Measurements from ENCODE around the gene SYNDIG1.

The SYNDIG1 gene

GRCh38 chr20:24452016-24452415 lies 17.4 kb upstream of the SYNDIG1 start:
- in situ Hi-C loops (cut with HindIII; ENCODE audit: low sequenced_read_pairs), result no loop called here
- no peak for TF ChIP-seq CTCF (IDR thresholded peaks at IDR 0.05; ENCODE audit: low read depth, low read length, missing control alignments)
- no peak for DNase-seq (ENCODE audit: low read depth)
- no peak overlapping the region for H3K4me3 ChIP-seq (ENCODE audit: low read depth, low read length)

- TF ChIP-seq CTCF (IDR thresholded peaks at IDR 0.05; ENCODE audit: low read depth, low read length, missing control alignments), result no peak
- in situ Hi-C loops (cut with HindIII; ENCODE audit: low sequenced_read_pairs), result no loop called here
- no peak for DNase-seq (ENCODE audit: low read depth)
- no peak overlapping the region for H3K4me3 ChIP-seq (ENCODE audit: low read depth, low read length)
Observed at GRCh38 chr20:24452498-24453127, 16.8 kb upstream of the SYNDIG1 start.

- in situ Hi-C loops (cut with HindIII; ENCODE audit: low sequenced_read_pairs), result no loop called here
- no peak overlapping the region for H3K4me3 ChIP-seq (ENCODE audit: low read depth, low read length)
- TF ChIP-seq CTCF (IDR thresholded peaks at IDR 0.05; ENCODE audit: low read depth, low read length, missing control alignments), result no peak
Observed at GRCh38 chr20:24453869-24454268, 15.6 kb upstream of the SYNDIG1 start.

GRCh38 chr20:24455081-24455480 lies 14.3 kb upstream of the SYNDIG1 start:
- in situ Hi-C loops (cut with HindIII; ENCODE audit: low sequenced_read_pairs), result no loop called here
- no peak for DNase-seq (ENCODE audit: low read depth)
- no peak for TF ChIP-seq CTCF (IDR thresholded peaks at IDR 0.05; ENCODE audit: low read depth, low read length, missing control alignments)
- no peak overlapping the region for H3K4me3 ChIP-seq (ENCODE audit: low read depth, low read length)

More at GRCh38 chr20:24453869-24454268, 15.6 kb upstream of the SYNDIG1 start:
- no peak for DNase-seq (ENCODE audit: low read depth)

GRCh38 chr20:24456398-24456781 lies 13.0 kb upstream of the SYNDIG1 start:
- in situ Hi-C loops (cut with HindIII; ENCODE audit: low sequenced_read_pairs), result no loop called here
- TF ChIP-seq CTCF (IDR thresholded peaks at IDR 0.05; ENCODE audit: low read depth, low read length, missing control alignments), result no peak
- DNase-seq (ENCODE audit: low read depth), result no peak
- H3K4me3 ChIP-seq (ENCODE audit: low read depth, low read length), result no peak overlapping the region

GRCh38 chr20:24458436-24458835 lies 11.0 kb upstream of the SYNDIG1 start:
- TF ChIP-seq CTCF (IDR thresholded peaks at IDR 0.05; ENCODE audit: low read depth, low read length, missing control alignments), result no peak
- in situ Hi-C loops (cut with HindIII; ENCODE audit: low sequenced_read_pairs), result no loop called here
- H3K4me3 ChIP-seq (ENCODE audit: low read depth, low read length), result no peak overlapping the region
- DNase-seq (ENCODE audit: low read depth), result no peak

Data from astrocyte of the cerebellum (primary cell).